Amniotic stem cell (primary cell): Measurements from ENCODE around the gene POU3F1.

Experiments
- DNase-seq: peaks from one replicate; lab custom pipeline; 2025; lab: John Stamatoyannopoulos, UW

Gene POU3F1

DNA sequence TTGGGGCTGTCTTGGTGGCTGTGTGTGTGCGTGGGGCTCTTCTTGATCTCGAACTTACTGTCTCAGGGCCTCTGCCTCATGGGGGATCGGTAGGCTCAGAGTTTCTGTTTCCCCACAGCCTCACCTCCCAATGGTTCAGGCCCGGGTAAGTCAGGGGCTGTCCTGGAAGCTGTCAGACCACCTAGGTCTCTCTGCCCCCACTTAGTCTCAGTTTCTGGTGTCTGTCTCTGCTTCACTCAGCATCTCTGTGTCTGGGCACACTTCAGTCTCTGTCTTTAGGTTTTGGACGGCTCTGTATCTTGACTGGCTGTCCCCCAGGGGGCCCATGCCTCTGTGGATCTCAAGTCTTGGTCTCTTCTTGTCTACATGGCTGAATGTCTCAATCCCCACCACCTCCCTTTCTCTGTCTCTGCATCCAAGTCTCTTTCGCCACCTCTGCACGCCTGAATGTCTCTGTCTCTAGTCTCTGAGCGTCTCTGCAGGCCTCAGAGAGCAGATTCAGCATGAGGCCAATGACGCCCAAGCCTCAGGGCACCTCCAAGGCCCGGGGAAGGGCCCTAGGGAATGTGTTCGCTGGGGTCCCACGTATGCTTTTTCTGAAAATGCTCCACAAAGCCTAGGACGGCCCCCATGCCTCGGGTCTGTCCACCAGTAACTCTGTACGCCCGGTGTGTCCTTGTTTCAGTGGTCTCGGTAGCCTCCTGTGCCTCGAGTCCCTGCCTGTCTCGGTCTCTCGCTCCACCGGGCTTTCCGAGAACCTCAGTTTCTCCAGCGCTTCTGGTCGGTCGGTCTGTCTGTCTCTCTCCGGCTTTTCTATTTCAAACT is 42.1 kb downstream of the POU3F1 start:
- DNase-seq, result no peak

DNA sequence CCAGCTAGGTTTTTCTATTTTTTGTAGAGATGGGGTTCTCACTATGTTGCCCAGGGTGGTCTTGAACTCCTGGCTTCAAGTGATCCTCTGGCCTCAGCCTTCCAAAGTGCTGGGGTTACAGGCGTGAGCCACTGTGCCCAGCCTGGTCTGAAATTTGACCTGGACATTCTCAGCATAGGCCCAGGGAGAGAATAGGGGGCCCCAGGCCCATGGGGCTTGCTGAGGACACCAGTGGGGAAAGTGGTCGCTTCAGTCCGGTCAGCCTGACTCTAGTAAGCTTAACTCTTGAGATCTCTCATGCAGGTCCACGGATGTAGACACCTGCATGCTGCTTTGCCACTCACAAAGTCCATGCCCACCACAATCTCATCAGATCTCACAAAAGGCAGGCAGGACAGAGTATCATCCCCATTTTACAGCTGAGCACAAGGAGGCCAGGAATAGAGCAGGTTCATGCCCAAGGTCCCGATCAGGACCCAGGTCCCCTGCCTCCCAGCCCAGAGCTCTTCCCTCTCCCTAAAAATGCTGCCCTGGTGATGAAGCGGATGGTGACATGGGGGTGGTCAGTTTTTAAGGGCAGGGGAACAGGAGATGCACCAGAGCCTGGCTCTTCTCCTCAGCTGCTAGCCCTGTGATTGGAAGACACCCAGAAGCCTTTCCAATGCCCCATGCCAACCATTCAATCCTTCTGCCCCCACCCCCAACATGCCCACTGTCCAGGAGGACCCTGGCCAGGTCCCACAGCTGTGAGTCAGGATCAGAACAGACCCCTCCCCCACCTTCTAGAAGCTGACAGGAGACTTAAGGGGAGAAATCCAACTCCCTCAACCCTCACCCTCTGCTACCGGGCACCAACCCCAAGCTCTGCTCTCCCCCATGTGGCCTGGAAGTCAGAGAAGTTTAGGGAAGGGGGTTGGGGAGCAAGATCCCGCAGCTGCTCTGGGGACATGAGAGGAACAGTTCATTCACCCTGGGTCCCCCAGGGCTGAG is 43.0 kb downstream of the POU3F1 start:
- DNase-seq, result no peak

- peak; percentile 38 for DNase-seq
These were observed 45.8 kb downstream of the POU3F1 start for GRCh38 chr1:38000529-38001455.

- DNase-seq, result no peak
These were observed 46.4 kb downstream of the POU3F1 start for GRCh38 chr1:38000233-38000528.

DNA sequence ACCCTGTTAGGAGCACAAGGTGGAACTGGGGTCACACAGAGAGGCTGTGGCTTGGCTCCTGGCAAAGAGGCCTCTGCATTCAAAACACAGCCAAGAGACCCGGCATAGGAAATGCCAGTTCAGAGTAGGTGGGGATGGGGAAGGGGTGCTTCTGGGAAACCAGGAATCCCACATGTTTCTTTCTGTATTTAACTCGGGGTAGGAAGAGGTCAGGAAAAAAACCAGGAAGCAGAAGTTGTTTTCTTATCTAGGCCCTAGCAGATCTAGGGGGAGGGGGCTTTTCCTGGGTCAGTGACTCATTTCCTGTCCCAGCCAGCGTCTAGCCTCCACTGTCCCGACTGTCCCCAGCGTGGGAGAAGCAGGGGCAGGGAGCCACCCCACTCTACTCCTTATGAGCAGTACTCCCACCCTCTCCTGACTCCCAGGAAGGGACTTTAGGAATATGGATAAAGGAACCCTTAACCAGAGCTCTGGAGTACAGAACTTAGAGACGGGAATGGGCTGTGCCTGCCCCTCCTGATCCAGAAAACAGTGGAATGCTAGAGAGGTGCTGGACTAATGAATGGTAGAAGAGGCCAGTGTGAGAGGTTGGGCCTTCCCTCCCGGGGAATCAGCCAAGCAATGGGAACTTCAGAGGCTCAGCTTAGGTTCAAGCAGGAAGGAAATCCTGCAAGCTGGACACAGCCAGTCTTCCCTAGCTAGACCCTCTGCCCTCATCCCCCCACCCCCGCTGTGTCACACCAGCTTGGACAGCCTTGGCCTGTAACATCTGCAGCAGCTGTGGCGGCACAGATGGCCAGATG is 47.0 kb downstream of the POU3F1 start:
- no peak for DNase-seq

GRCh38 chr1:37998913-37999429 is 47.6 kb downstream of the POU3F1 start:
- DNase-seq, result no peak

DNA sequence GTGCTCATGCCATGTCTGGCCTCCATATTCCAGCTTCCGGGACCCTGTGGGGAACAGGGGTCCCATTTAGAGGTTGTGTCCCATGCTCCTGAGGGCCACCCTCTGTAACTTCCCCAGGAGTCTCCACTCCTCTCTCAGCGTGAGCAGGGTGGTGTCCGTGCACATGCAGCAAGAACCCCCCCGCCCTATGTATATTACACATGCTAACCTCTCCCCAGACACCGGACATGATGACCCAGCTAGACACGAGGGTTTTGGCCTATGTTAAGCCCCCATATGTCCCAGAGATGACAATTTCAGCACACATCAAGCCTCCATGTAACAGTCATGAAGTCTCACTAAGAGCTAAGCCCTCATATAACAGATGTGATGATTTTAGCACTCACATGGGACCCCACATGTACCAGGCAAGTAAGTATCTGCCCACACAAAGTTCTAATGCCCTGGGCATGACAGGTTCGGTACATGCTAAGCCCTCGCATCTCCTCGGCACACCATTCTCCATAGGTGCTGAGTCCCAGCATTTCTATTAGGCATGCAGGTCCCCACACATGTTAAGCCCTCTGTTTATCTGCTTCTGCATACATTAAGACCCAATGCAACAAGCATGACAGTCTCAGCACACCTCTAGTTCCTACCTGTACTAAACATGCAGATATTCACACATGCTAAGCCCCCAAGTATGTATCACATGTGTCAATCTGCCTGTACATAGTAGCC is 48.3 kb downstream of the POU3F1 start:
- DNase-seq, result no peak

GRCh38 chr1:37997256-37998088 is 49.1 kb downstream of the POU3F1 start:
- no peak for DNase-seq

DNA sequence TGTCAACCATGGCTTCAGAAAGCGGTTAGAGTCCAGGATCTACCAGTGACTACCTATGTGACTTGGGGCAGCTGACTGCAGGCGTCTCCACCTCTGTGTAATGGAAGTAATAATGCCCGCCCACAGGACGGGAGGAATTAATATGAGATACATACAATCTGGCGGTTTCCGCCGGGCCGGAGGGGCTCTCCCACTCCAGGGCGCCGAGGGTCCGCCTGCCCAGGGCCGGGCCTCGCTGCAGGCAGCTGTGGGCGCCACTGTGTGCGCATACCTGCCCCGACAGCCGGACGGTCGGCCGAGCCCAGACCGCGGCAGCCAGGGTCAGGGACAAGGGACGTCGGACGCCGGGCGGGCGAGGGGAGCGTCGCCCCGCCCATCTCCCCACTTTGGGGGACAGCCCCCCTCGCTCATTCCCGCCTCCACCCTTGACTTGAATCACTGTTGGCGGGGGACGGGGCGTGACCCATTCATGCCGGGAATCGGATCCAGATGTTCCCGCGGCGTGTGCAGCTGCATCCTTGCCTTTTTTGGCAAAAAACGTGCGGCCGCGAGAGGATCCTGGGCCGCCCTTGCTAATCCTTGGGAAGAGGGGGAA is 50.7 kb downstream of the POU3F1 start:
- DNase-seq, result peak; percentile 60

- DNase-seq, result no peak
These were observed 51.6 kb downstream of the POU3F1 start for GRCh38 chr1:37994886-37995566.
